ENCODE measurements around the gene HEXIM2.

DNA sequence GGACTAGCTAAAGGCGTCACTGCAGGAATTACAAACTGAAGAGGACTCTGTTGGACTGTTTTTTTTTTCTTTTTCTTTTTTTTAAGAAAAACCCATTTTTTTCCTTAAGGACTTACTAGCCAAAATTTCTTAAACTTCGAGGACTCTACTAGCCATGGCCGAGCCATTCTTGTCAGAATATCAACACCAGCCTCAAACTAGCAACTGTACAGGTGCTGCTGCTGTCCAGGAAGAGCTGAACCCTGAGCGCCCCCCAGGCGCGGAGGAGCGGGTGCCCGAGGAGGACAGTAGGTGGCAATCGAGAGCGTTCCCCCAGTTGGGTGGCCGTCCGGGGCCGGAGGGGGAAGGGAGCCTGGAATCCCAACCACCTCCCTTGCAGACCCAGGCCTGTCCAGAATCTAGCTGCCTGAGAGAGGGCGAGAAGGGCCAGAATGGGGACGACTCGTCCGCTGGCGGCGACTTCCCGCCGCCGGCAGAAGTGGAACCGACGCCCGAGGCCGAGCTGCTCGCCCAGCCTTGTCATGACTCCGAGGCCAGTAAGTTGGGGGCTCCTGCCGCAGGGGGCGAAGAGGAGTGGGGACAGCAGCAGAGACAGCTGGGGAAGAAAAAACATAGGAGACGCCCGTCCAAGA is 12.5 kb upstream of the HEXIM2 start:
- TF ChIP-seq CTCF (conservative IDR thresholded peaks at IDR 0.05; ENCODE audit: low read depth, low read length) (peak; percentile 91), POLR2A (IDR thresholded peaks at IDR 0.05; ENCODE audit: low read depth, low read length) (no peak; the same call in 1 of the 2 replicates), MXI1 (IDR thresholded peaks at IDR 0.05; ENCODE audit: borderline replicate concordance, low read depth, low read length) (peak; percentile 33; the same call in 1 of the 2 replicates), BHLHE40 (IDR thresholded peaks at IDR 0.05; ENCODE audit: low read depth, low read length) (no peak), ELK1 (IDR thresholded peaks at IDR 0.05; ENCODE audit: borderline replicate concordance, low read depth, low read length) (no peak), MAZ (IDR thresholded peaks at IDR 0.05; ENCODE audit: borderline replicate concordance, low read depth, low read length) (peak; percentile 93; the same call in 1 of the 2 replicates), SMC3 (IDR thresholded peaks at IDR 0.05; ENCODE audit: low read depth, low read length) (peak; percentile 62), NFE2L2 (IDR thresholded peaks at IDR 0.05; ENCODE audit: low read depth, low read length) (no peak)
- TF ChIP-seq, protein P1, sequence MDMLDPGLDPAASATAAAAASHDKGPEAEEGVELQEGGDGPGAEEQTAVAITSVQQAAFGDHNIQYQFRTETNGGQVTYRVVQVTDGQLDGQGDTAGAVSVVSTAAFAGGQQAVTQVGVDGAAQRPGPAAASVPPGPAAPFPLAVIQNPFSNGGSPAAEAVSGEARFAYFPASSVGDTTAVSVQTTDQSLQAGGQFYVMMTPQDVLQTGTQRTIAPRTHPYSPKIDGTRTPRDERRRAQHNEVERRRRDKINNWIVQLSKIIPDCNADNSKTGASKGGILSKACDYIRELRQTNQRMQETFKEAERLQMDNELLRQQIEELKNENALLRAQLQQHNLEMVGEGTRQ (IDR thresholded peaks at IDR 0.05; ENCODE audit: low read depth, low read length): no peak

Measured in IMR-90 (cell line).